HepG2 (cell line): ENCODE data around the gene MYCBPAP.

Experiments used
- AHDC1 ChIP-seq: sonication (generic); formaldehyde crosslinking; IDR thresholded peaks from 2 replicates; pipeline ENCODE4 v1.5.1; 2020; ENCODE audit warnings: mild to moderate bottlenecking, missing genetic modification reagents, borderline replicate concordance
- ASH2L ChIP-seq: fragments of 300-600, 200-600 bp; sonication (generic); IDR thresholded peaks from 2 replicates; pipeline ENCODE4 v1.7.0; 2017; ENCODE audit warnings: low read depth, mild to moderate bottlenecking, moderate library complexity, mixed read lengths, low read length; ENCODE audit not compliant: insufficient read length
- CHD2 ChIP-seq: IDR thresholded peaks from 2 replicates; pipeline ENCODE4 v1.6.1; 2011; ENCODE audit warnings: low read depth, low read length, improper control_type of control experiment
- KDM5B ChIP-seq: sonication (generic); formaldehyde crosslinking; IDR thresholded peaks from 2 replicates; pipeline ENCODE4 v1.4.0; 2020; ENCODE audit warnings: missing genetic modification reagents, mild to moderate bottlenecking, borderline replicate concordance
- PHF8 ChIP-seq: sonication (generic); formaldehyde crosslinking; IDR thresholded peaks from 2 replicates; pipeline ENCODE4 v1.5.0; 2020; ENCODE audit warnings: missing genetic modification reagents
- ZNF512 ChIP-seq: sonication (generic); formaldehyde crosslinking; IDR thresholded peaks from 2 replicates; pipeline ENCODE4 v1.4.0; 2020; ENCODE audit warnings: mild to moderate bottlenecking, missing genetic modification reagents

- TF ChIP-seq AHDC1 (CRISPR knock-in tag) = no peak
- TF ChIP-seq PHF8 (CRISPR knock-in tag) = no peak
- no peak for TF ChIP-seq CHD2
- TF ChIP-seq ZNF512 = no peak
- TF ChIP-seq KDM5B = no peak
- TF ChIP-seq ASH2L = no peak
These were observed 1.9 kb upstream of the MYCBPAP start for GRCh38 chr17:50506298-50506697.
